Suprapubic skin (tissue), 3 donors: ENCODE data around the gene CSPG5.

Source experiments
- CTCF ChIP-seq, 2 donors: fragments of 200-600 bp in 1 of 2; fragments of 450-650 bp in 1 of 2; sonication (generic) in 1 of 2; IDR thresholded peaks; one replicate each; pipeline ENCODE4 v1.5.1; 2016 to 2019; ENCODE audit warnings: antibody characterized with exemption in 2 of 2, mild to moderate bottlenecking in 1 of 2, moderate library complexity in 1 of 2
- POLR2A ChIP-seq, 2 donors: fragments of 450-650 bp; IDR thresholded peaks; one replicate each; pipeline ENCODE4 v1.6.1; 2017; ENCODE audit warnings: antibody characterized with exemption in 2 of 2, mild to moderate bottlenecking in 2 of 2, moderate library complexity in 2 of 2

GRCh38 chr3:47581835-47582234, 3.2 kb upstream of the CSPG5 start:
- TF ChIP-seq POLR2A (IDR thresholded peaks at IDR 0.05) (no peak), CTCF (IDR thresholded peaks at IDR 0.05) (no peak)
